HG02840 (cell line): Measurements from ENCODE around the gene PXDN.

Source experiments
- ATAC-seq: cut with Tn5 transposase; IDR thresholded peaks from one replicate; pipeline ENCODE4 v1.9.1; 2021; ENCODE audit warnings: mild to moderate bottlenecking, moderate library complexity, moderate number of reproducible peaks; ENCODE audit not compliant: unreplicated experiment, low FRiP score

PXDN gene

DNA sequence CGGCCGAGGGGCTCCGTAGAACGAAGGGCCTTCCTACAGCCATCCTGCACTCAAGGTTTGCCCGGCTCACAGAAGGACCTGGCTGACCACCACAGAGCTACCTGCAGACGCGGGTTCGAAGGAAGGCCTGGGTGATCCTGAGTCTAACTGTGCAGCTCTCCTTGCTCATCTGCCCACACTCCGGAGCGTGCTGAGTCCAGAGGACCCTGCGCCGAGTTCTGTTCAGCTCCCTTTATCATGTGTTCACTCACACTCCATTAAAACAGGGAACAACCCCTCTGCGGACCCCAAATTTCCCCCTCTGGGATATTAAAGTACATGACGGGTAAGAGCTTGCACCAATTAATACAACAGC lies 138.3 kb downstream of the PXDN start:
- ATAC-seq = no peak

DNA sequence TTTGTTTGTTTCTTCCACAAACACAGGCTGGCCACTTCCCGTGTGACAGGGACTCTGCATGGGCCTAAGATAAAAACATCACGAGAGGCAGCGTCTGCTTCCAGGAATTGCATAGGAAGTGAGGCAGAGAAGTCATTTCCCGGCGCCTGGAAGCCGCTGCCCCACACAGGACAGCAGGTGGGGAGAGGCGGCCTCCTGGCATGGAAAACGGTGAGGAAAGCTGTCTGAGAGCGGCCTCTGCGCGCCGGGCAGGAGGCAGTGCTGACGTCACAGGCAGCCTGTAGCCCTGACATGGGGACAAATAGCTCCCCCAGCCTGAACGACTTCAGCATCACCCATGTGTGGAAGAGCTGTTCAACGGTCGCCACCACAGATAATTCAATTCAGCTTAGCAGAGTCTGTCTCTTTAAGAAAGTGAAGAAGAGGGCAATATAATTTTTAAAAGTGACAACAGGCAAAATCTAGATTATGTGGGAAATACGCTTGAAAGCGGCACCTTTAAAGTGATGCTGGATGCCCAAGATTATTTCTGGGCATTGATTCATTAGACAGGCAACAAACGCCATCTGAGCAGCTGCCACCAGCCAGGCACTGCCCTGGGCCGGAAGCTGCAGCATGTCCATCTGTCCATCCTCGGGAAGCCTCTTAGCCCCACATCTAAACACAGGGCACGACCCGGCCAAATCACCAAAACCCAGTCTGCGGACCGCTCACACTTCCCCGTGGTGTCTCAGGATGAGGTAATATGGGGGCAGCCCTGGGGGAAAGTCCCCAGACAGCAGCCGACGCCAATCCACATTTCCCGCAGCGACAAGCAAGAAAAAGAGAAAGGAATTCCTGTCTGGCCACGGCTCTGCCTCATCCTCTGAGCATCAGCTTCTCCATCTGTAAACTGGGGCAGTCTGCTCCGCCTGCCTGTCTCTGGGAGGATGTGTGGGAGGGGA lies 138.9 kb downstream of the PXDN start:
- ATAC-seq = no peak

DNA sequence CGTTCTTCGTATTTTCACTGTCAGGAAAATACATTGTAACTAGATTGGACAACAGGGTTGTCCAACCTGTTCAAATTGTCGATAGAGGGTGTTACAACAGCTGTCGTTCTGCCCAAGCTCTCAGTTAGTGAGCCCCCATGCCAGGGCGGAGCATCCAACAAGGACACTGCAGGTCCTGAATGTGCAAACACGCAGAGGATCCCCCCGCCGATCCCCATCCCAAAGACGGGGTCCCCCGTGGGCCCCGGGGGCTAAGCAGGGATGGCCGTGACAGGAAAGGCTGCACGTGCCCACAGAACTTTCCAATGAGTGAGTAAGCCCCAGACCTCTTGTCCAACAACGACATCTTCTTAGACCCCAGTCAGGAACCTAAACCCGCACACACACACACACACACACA lies 140.8 kb downstream of the PXDN start:
- no peak for ATAC-seq

DNA sequence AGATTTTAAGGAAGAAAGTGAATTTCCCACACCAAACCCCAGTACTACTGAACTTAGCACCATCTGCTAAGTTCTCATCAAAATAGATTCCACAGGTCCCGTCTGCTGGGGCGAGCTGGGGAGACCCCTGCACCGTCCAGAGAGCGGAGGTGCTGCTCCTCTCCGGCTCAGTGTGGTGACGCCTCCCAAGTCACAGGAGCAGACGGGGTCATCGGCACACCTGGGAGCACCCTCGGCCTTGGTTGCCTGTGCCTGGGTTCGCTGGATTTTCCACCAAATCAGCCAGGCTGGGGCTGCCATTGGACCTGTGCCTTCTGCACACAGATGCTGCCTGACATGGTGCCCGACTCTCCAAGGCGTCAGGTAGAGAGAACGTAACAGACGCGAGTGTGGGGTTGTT lies 141.3 kb downstream of the PXDN start:
- no peak for ATAC-seq

DNA sequence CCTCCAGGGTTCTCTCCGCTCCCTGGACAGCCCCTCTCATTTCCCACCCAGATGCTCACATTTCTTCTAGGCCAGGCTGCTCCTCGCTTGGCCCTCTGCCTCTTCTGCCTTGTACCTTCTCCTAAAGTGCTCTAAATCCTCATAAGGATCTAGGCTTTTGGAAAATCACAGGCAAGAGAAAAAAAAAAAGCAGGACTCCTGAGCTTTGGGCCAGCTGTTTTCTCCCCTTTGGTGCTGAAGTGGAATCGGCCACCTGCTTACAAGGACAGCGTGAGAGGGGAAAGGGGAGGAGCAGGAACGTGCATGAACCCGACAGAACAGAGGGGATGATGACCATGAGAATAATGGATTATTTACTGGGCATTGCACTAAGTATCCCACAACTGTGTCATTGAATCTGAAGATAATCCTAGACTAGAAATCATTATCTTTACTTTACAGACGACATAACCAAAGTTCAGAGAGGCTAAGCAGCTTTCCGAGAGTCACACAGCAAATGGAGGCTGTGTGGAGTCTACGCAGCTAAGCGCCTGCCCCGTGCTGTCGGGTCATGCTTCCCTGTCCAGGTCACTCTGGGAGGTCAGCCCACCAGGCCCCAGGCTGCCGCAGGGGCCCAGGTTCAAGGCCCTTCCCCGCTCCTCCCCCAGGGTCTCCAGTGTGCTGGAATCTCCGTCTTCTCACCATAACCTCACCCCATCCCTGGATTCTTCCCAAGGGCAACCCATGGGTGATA lies 141.9 kb downstream of the PXDN start:
- ATAC-seq = no peak

DNA sequence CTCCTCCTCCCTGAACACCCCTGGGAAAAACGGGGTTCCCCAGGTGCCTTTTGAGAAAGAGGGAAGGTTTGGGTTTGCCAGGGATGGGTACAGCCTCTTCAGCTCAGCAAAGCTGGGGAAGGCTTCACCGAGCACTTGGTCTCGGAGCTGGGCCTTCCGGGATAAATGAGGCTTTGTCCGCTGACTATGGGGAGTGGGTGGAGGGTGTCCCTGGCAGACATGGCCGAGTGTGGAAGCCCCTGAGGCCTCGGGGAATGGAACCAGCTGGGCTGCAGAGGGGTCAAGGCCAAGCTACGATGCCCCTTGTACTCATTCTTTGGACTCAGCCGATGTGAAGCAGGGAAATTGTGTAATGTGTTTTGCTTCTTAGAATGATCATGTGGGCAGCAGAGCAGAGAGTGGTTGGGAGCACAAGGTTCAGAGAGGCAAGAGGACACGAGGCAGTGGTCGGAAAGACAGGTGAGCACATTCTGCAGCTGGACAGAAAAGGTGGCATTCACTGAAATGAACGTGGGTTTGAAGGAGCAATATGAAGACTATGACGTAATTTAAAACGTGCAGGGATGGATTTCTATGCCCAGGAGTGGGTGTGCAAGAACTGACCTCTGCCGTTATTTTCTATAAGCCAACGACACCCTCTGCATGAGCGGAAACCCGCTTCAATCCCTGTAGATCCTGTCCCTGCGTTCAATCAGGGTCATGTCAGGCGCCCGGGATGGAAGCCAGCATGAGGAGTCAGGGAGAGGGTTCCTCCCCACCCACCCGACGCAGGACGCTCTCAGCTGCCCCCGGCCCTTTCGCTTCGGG lies 142.6 kb downstream of the PXDN start:
- no peak for ATAC-seq

DNA sequence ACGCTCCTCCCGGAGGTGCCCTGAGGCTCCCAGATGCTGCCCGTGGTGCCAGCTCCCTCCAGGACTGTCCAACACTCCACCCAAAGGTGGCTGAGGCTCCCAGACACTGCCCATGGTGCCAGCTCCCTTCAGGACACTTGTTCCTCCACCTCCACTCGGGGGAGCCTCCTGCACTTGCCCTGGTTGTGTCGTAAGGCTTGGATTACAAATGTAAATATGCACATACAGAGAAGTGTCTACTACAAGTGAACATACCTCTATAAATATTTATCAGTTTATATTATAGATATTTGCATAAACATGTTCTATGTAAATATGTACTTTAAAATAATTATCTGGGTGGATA lies 143.3 kb downstream of the PXDN start:
- no peak for ATAC-seq

DNA sequence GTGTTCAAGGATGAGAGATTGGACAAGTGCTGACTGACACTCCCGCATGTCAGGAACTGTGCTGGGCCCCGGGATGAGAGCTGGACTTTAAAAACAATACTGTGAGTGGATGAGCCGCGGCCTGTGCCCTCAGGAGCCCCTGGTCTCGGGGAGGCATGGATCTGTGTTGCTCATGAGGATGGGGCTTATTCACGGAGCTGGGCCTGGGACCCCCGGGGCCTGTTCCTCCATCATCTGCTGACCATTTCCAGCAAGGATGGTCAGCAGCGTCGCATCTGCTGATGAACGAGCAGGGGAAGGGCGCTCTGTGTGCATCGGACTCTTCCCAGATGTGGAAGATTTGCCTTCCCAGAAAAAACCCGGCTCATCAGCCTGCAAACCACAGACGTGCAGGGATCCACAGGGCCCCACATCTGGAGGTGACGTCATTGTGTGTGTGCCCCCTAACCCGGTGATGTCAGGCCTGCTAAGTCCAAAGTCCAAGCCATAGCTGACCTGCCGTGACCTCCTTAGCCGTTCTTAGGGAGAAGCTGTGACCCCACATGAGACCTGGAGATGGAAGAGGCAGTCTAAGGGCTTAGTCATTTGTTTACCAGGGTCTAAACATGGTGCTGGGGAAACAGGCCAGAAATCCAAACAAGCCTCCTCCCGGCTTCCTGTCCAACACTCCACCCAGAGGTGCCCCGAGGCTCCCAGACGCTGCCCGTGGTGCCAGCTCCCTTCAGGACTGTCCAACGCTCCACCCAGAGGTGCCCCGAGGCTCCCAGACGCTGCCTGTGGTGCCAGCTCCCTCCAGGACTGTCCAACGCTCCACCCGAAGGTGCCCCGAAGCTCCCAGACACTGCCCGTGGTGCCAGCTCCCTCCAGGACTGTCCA lies 143.9 kb downstream of the PXDN start:
- ATAC-seq = no peak

DNA sequence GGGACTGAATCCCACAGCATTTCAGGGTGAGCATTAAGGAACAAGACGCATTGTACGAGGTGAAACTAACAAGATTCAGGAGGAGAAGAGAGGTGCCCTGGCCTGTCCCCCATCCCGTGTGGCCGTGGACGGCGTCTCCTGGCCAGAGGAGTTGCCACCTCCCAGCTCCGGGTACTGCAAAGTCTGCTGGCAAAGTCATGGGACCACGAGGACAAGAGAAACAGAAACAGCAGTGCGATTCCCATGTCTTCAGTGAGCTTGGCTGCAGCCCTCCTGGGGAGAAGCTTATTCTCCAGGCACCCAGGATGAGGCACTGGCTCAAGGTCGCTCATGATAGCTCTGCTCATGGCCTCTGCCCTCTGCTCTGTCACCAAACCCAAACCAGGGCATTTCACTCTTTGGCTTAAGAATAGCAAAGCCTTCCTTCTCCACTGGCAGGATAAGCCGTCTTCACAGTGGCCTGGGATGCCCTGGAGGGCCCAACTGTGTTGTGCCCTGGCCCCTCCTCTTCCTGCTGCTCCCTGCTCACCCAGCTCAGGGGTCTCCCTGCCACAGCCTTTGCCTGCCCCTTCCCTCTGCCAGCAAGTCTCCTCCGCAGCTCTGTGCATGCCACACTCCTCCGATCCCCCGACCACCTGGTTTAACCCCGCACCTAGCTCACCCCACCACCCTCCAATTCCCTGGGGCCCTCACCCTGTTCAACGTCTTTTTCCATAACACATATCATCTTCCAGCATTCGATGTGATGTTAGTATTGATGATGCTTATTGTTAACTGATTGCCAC lies 144.8 kb downstream of the PXDN start:
- no peak for ATAC-seq

DNA sequence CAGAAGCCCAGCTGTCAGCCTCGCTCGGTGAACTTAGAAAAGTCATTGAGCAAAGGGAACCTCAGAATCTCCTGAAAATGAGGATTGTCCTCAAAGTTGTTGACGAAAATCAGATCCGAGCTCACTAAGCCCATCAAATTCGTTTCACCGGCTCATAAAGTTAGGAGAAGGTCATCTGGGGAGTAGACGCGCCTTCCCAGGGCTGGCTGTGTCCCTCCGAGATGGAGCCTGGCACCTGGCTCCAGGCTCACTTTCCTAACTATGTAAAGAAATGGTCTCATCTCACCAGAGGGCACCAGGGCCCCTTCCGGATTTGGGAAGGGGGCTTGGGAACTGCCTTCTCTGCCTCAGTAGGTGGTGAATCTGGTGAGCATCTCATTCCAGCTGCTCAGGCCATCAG lies 145.5 kb downstream of the PXDN start:
- no peak for ATAC-seq

DNA sequence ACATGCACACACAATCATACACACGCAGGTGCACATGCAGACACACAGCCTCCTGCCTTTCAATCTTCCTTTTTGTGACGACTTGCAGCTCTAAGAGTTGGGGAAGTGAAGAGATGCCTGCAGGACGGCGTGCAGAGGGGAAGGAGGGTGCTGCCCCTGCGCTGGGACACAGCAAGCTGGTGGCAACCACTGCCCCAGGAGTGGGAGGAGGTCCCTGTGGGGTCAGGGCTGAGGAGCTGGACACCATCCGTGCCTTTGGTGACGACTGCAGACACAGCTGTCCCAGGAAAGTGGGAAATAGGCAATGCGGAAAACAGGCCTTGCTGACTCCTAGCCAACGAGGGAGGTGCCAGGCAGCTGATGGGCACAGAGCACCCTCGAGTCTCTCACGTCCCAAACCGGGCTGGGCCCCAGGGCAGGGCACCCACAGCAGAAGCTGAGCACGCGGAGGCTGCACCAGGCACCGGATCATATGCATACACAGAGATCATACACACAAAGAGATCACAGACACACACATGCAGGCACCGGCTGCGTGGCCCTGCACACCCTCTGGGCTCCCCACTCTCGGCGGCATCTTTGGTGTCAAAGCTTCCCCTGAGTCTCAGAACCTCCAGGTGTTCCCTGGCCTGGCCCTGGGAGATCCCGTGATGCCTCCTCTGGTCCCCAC lies 146.1 kb downstream of the PXDN start:
- no peak for ATAC-seq

DNA sequence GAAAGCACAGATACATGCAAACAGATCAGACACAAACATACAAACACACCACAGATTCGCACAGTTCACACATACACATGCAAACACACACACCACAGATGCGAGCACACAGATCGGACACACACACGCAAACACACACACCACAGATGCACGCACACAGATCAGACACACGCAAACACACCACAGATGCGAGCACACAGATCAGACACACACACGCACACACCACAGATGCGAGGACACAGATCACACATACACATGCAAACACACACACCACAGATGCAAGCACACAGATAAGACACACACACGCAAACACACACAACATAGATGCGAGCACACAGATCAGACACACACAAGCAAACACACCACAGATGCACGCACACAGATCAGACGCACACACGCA lies 149.0 kb downstream of the PXDN start:
- ATAC-seq = no peak

DNA sequence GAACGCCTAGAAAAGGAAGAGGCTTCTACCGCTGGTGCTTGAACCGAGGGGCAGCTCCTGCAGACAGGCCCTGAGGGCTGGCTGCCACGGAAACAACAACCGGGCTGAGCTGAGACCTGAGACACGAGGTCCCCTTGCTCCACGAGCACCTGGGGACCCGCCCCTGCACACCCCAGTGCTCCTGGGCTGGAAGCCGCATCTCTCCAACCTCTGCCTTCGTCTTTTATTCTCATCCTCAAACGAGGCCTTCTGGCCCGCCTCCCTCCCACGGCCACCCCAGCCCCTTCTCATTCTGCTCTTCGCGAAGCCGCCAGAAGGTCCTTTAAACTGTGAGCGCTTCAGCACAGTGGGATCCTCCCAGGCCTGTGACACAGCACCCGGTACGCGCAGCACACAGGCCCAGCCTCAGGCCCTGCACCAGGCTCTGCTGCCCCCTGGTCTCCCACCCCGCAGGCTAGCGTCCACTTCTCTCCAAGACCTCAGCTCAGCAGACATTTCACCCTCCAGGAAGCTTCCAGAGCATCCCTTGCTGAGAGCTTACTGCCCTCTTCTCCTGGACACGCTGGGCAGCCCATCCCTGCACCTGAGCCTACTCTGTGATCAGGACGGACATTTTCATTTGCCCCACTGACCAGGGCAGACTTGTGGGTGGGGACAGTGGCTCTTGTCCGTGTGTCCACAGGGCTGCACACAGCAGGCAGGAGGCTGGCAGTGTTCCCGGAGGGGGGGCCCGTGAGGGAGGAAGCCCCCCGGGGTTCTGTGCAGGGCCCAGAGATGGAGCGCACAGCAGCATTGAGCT lies 149.7 kb downstream of the PXDN start:
- no peak for ATAC-seq

DNA sequence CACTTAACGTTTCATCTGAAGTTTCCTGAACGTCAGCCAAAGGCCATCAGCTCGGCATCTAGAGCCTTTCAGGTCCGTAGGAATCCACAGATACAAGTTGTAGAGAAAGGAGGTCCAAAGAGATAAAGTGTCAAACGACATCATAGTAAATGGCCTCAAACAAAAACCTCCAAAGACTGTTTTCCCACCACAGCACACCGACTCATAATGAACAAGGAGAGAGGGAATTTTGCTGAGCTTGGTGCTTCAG lies 150.3 kb downstream of the PXDN start:
- no peak for ATAC-seq

DNA sequence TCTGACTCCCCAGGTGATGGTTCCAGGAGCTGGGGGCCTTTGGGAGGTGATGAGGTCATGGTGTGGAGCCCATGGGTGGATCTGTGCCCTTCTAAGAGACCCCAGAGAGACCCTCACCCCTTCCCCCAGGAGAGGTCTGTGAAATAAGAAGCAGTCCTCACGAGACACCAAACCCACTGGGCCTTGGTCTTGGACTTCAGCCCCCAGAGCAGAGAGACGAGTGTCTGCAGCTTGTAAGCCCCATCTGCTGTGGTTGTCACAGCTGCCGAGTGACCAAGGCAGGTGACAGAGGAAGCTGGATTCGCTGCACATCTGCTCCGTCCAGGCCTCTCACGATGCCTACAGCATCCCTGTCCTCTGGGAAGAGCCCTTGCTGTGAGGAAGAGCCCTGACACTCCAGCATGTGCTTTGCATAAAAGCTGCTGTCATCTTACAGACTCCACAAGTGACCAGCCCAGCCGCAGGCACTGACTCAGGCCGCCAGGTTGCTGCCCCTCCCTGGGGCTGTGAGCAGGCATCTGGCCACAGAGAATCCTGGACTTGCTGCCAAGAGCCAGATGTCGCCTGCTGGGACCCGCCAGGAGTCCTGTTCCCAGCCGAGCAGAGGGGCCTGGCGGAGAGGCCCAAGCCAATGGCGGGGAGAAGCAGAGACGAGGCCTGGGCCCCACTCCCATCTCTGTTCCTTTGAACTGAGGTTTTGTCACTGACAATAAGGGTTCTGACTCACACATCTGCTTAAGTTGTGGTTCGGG lies 150.8 kb downstream of the PXDN start:
- no peak for ATAC-seq

DNA sequence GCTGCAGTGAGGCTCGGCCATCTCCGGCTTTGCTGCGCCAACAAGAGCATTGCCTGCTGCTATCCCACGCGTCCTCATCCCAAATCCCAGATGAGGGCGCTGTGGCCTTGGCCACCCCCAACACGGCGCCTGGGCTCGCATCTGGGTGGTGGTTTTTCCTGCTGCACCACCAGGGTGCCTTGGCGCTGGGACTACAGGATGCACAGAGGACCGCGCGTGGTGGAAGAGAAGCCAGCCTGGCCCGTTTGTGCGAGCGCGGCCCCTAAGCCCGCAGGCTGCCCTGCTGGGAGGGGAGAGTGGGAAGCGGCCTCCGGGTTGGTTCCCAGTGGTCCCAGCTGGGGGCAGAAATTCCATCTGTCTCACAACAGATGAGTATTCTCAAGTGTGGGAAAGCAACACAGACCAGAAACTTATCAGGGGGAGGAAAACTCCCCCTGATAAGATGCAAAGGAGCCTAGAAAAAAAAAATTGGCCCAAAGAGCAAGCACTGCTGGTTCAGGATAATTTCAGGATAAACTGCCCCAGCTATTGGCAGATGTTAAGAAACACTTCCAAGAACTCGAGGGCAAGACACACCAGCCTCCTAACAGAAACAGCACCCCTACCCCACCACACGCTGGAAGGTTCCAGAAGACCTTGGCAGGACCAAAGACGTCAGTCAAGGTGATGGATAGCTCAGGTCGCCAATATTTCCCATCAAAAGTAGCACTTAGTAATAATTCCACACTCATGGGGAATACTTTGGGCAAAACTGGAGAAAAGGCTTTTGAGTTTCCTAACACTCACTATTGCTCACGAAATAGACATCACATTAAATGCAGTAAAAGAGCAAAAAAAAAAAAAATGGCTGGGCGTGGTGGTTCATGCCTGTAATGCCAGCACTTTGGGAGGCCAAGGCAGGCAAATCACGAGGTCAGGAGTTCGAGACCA lies 152.1 kb downstream of the PXDN start:
- no peak for ATAC-seq

DNA sequence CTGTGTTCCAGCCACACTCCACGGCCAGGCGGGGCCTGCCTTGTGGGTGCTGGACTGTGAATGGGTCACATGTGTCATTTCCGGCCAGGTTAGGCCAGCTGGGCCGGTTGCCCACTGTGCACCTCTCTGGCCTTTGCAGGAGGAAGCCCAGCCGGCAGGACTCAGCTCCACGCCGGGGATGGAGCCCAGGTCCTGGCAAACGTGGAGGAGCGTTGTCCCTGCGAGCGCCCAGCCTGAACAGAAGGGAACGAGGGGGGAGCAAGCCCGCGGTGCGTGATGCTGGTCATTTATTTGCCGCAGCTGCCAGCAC lies 152.9 kb downstream of the PXDN start:
- ATAC-seq = no peak
